ENCODE data around the gene PRCD. TPM values are rescaled to one million over a fixed set of nuclear protein-coding genes. Genes with fewer than 3 reads are reported as not detected.
"Not testable (repeated sequence)": the region's sequence is repeated elsewhere in the genome, so short reads cannot be mapped to it uniquely, and the experiment has no call there.

PRCD gene
- total RNA-seq, 1 donor from 2014 or later = 0.54 TPM

DNA sequence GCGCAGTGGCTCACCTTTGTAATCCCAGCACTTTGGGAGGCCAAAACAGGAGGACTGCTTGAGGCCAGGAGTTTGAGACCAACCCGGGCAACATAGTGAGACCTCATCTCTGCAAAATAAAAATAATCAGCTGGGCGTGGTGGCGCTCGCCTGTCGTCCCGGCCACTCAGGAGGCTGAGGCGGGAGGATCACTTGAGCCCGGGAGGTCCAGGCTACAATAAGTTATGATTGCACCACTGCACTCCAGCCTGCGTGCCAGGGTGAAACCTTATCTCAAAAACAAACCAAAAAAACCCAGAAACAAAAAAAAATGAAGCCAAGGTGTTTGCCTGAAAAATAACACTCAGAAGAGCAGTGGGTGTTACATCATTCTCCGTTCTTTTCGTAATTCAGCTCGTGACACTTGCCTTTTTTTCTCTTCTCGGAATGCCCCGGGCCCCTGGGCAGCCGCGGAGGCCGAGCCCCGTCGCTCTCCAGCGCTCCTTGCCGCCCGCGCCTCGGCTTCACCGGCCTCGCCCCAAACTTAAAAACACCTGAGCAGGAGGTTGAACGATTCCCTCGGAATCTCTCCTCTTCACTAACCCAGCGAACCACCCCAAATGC lies 17.0 kb downstream of the PRCD start:
- no peak for DNase-seq (ENCODE audit: low spot score)
- Mint-ChIP-seq H3K36me3 (ENCODE audit: low read depth, unreplicated experiment) (peaks cover 9% of the 10 kb centered on the region), H3K9me3 (ENCODE audit: unreplicated experiment) (no peaks in the 10 kb centered on the region), H3K27me3 (ENCODE audit: unreplicated experiment) (peaks cover 5% of the 10 kb centered on the region), H3K4me1 (ENCODE audit: unreplicated experiment) (peaks cover 22% of the 10 kb centered on the region), H3K4me3 (ENCODE audit: unreplicated experiment) (peak overlapping the region; percentile 99), H3K27ac (ENCODE audit: unreplicated experiment) (peak overlapping the region; percentile 75)
- TF ChIP-seq, protein P1, sequence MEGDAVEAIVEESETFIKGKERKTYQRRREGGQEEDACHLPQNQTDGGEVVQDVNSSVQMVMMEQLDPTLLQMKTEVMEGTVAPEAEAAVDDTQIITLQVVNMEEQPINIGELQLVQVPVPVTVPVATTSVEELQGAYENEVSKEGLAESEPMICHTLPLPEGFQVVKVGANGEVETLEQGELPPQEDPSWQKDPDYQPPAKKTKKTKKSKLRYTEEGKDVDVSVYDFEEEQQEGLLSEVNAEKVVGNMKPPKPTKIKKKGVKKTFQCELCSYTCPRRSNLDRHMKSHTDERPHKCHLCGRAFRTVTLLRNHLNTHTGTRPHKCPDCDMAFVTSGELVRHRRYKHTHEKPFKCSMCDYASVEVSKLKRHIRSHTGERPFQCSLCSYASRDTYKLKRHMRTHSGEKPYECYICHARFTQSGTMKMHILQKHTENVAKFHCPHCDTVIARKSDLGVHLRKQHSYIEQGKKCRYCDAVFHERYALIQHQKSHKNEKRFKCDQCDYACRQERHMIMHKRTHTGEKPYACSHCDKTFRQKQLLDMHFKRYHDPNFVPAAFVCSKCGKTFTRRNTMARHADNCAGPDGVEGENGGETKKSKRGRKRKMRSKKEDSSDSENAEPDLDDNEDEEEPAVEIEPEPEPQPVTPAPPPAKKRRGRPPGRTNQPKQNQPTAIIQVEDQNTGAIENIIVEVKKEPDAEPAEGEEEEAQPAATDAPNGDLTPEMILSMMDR (IDR thresholded peaks at IDR 0.05; ENCODE audit: unreplicated experiment) = no peak

DNA sequence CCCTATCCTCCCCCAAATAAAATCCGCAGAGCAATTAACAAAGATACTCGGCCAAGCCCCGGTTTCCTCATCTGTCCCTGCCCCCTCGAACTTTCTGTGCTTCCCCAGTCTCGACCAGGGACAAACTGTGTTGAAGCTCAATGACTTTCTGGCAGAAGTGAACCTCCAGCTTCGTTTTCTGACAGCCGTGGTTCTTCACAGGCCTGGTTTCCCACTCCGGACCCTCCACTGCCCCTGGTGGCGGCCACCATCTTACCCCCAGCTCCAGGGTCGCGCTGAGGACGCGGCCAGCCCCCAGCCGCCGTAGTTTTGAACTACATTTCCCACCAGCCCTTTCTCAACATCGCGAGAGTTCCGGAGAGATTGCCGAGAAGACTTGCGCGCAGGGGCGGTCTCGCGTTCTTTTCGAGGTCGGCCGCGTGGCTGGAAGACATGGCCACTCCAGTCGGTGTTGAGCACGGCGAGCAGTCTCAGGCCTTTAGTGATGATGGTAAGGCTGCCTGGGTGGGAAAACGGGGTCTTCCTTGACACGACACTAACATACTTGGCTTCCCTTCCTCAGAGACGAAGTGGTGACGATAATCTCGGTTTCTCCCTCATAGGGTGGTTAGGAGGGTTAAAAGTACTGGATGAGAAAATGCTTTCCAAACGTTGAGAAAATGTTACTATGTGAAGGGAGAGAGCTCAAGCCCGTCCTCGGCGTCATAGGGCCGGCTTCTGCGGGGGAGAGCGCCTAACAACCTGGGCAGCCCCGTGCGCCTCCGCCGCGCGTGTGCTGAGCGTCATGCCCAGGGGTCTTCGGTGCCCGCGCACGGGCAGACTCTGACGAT lies 17.7 kb downstream of the PRCD start:
- TF ChIP-seq, protein P1 (IDR thresholded peaks at IDR 0.05; ENCODE audit: unreplicated experiment) = peak; percentile 66
- peaks cover 10% of the 10 kb centered on the region for H3K36me3 Mint-ChIP-seq (ENCODE audit: low read depth, unreplicated experiment)
- DNase-seq (ENCODE audit: low spot score) = peak; percentile 99
- peak overlapping the region; percentile 97 for H3K27ac Mint-ChIP-seq (ENCODE audit: unreplicated experiment)
- H3K27me3 Mint-ChIP-seq (ENCODE audit: unreplicated experiment) = peaks cover 5% of the 10 kb centered on the region
- H3K4me3 Mint-ChIP-seq (ENCODE audit: unreplicated experiment) = peak overlapping the region; percentile 99
- no peaks in the 10 kb centered on the region for H3K9me3 Mint-ChIP-seq (ENCODE audit: unreplicated experiment)
- H3K4me1 Mint-ChIP-seq (ENCODE audit: unreplicated experiment) = peaks cover 22% of the 10 kb centered on the region

DNA sequence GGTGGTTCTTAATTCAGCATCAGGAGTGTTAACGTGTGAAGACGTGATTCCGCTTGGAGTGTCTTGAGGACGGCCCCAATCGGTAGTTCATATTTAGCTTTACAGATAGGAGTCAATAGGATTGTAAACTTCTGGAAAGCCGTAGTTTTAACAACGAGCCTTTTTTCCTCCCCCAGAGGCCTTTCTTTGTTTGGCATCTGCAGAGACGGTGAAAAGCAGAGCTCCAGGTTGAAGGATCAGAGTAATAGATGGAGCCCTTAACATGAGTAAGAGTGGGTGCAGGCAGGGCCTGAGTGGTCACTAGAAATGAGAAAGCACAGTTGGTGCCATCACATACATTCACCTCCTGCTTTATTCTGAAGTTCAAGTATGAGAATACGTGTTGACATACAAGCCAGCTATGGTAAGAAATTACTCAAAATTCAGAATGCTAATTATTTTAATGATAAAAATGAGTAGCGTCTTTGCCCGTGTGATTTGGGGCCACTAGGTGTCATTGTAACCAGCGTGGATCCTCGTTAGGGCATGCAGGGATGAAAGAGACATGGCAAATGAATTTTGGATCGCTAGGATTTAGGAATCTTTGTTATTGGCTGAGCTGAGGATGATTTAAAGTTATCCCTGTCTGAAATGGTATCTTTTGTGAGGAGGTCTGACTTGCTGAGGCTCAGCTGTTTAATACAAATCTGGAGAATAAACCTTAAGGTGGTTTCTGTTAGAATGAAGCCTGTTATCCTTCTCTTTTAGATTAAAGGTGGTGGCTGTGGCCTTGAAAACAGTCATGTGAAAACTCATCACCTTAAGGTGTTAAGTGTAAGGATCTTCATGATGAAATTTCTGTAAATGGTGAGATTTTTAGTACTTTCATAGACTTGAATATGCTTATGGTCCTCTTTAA lies 18.6 kb downstream of the PRCD start:
- Mint-ChIP-seq H3K36me3 (ENCODE audit: low read depth, unreplicated experiment) (peaks cover 14% of the 10 kb centered on the region), H3K27ac (ENCODE audit: unreplicated experiment) (peak overlapping the region; percentile 97), H3K4me3 (ENCODE audit: unreplicated experiment) (peak overlapping the region; percentile 99), H3K4me1 (ENCODE audit: unreplicated experiment) (peaks cover 27% of the 10 kb centered on the region), H3K27me3 (ENCODE audit: unreplicated experiment) (peaks cover 5% of the 10 kb centered on the region), H3K9me3 (ENCODE audit: unreplicated experiment) (no peaks in the 10 kb centered on the region)
- TF ChIP-seq, protein P1 (IDR thresholded peaks at IDR 0.05; ENCODE audit: unreplicated experiment) = no peak
- no peak for DNase-seq (ENCODE audit: low spot score)

DNA sequence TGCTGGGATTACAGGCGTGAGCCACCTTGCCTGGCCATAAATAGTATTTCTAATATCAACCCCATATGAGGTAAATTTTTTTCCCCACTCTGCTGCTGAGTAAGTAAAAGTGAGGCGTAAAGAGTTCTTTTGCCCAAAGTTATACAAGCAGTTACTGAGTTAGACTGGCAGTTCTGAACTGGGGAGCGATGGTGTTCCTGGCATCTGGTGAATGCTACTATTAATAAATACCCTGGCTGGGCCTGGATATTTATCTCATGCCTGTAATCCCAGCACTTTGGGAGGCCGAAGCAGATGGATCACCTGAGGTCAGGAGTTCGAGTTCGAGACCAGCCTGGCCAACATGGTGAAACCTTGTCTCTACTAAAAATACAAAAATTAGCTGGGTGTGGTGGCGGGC lies 19.6 kb downstream of the PRCD start:
- not testable (repeated sequence) for H3K4me3 Mint-ChIP-seq (ENCODE audit: unreplicated experiment); DNase-seq (ENCODE audit: low spot score); H3K27me3 Mint-ChIP-seq (ENCODE audit: unreplicated experiment); H3K27ac Mint-ChIP-seq (ENCODE audit: unreplicated experiment); H3K9me3 Mint-ChIP-seq (ENCODE audit: unreplicated experiment)
- H3K36me3 Mint-ChIP-seq (ENCODE audit: low read depth, unreplicated experiment) = peaks cover 14% of the 10 kb centered on the region
- H3K4me1 Mint-ChIP-seq (ENCODE audit: unreplicated experiment) = peaks cover 27% of the 10 kb centered on the region

Measured in endothelial cell (in vitro differentiated cells).